Panc1 (cell line): Measurements from ENCODE around the gene SLC39A5. TPM values are rescaled to one million over a fixed set of nuclear protein-coding genes. Genes with fewer than 3 reads are reported as not detected.

ENCODE experiments used
- ATAC-seq: fragments of 200-7000 bp; cut with Tn5 transposase; 2 replicates; pipeline ENCODE4 v1.9.1; 2020; ENCODE audit warnings: mild to moderate bottlenecking, moderate library complexity
- BruUV-seq: library from RNA; stranded (reverse); fragments of 400-500 nt; replicated peaks from 2 replicates; lab custom pipeline; 2021; lab: Mats Ljungman, UMichigan
- CTCF ChIA-PET: fragments of 300-600 bp; sonication (Branson Sonifier 250); formaldehyde crosslinking; loops from one replicate; lab custom pipeline; 2022; ENCODE audit warnings: antibody characterized with exemption; lab: Charles Lee
- POLR2A ChIA-PET: fragments of 300-600 bp; sonication (Branson Sonifier 250); formaldehyde crosslinking; loops from one replicate; lab custom pipeline; 2022; ENCODE audit warnings: antibody characterized with exemption; lab: Charles Lee
- DNase-seq: peaks from one replicate; pipeline ENCODE4 v3.0.0-alpha.2; 2010; ENCODE audit warnings: low read depth, low spot score
- H3K27ac ChIP-seq: 2 replicates; pipeline ENCODE4 v1.5.1; 2011; ENCODE audit warnings: mild to moderate bottlenecking, low read length, inconsistent platforms
- H3K27me3 ChIP-seq: fragments of 200-500 bp; sonication (Bioruptor generic); 2 replicates; pipeline ENCODE4 v1.6.0; 2014; ENCODE audit warnings: low read length, inconsistent platforms; ENCODE audit not compliant: control insufficient read depth, insufficient read depth
- H3K36me3 ChIP-seq: fragments of 200-500 bp; sonication (Bioruptor generic); 2 replicates; pipeline ENCODE4 v1.5.1; 2014; ENCODE audit warnings: inconsistent platforms, mild to moderate bottlenecking, low read length, moderate library complexity; ENCODE audit not compliant: control insufficient read depth, insufficient read depth
- H3K4me1 ChIP-seq: 2 replicates; pipeline ENCODE4 v1.5.1; 2011; ENCODE audit warnings: inconsistent platforms, mild to moderate bottlenecking, low read length, moderate library complexity; ENCODE audit not compliant: control insufficient read depth, insufficient read depth
- H3K4me3 ChIP-seq, 2 experiments: 2 replicates each; pipeline ENCODE4 v1.5.1; 2011 to 2012; ENCODE audit warnings: low read depth in 2 of 2, low read length in 2 of 2, mild to moderate bottlenecking in 2 of 2, inconsistent platforms in 1 of 2, moderate library complexity in 1 of 2
- H3K9me3 ChIP-seq: fragments of 200-500 bp; sonication (Bioruptor generic); 2 replicates; pipeline ENCODE4 v1.5.1; 2014; ENCODE audit warnings: low read depth, mild to moderate bottlenecking, inconsistent platforms, low read length, moderate library complexity; ENCODE audit not compliant: control insufficient read depth, insufficient read depth
- POLR2AphosphoS5 ChIP-seq: IDR thresholded peaks from 2 replicates; pipeline ENCODE4 v1.6.1; 2012; ENCODE audit warnings: mild to moderate bottlenecking, low read depth, low read length, moderate library complexity
- REST ChIP-seq, 2 experiments: IDR thresholded peaks; 2 replicates each; pipeline ENCODE4 v1.6.1; 2011 to 2012; ENCODE audit warnings: low read depth in 2 of 2, control low read depth in 1 of 2, low read length in 1 of 2, mild to moderate bottlenecking in 1 of 2, moderate library complexity in 1 of 2; ENCODE audit not compliant: insufficient read depth in 1 of 2
- SIN3A ChIP-seq: IDR thresholded peaks from 2 replicates; pipeline ENCODE4 v1.6.1; 2012; ENCODE audit warnings: low read depth, mild to moderate bottlenecking, low read length, moderate library complexity, borderline replicate concordance; ENCODE audit not compliant: insufficient read depth
- TCF7L2 ChIP-seq: IDR thresholded peaks from 2 replicates; pipeline ENCODE4 v1.6.1; 2011; ENCODE audit warnings: mild to moderate bottlenecking, low read depth, low read length, inconsistent platforms
- in situ Hi-C: cut with HindIII; loops from 2 replicates; pipeline ENCODE4 v1.10.0; 2016; ENCODE audit warnings: low sequenced_read_pairs, low pct_unique_long_range_greater_than_20kb
- intact Hi-C: fragments of 100-400 bp; cut with micrococcal nuclease; formaldehyde crosslinking; loops from one replicate; pipeline ENCODE4 v1.10.0; 2022; ENCODE audit not compliant: unreplicated experiment
- total RNA-seq: library from RNA; stranded (reverse); gene quantifications from one replicate; pipeline ENCODE4 v1.2.1, GENCODE V29; 2021; ENCODE audit not compliant: unreplicated experiment
- TF ChIP-seq, protein P1 (sequence below): fragments of 450-650 bp; IDR thresholded peaks from 2 replicates; pipeline ENCODE4 v1.5.1; 2017; ENCODE audit warnings: mild to moderate bottlenecking

The SLC39A5 gene
- total RNA-seq, 1 experiment from 2014 or later = 0.23 TPM

- intact Hi-C loops = no loop called here
- BruUV-seq = no TSS peak
- no peaks in the 10 kb centered on the region for H3K9me3 ChIP-seq
- no peak overlapping the region for H3K4me3 ChIP-seq
- peaks cover 25% of the 10 kb centered on the region for H3K36me3 ChIP-seq
- POLR2A ChIA-PET = interaction anchor here (0.6 kb wide), 1 partner anchor 57 kb away, joined by 3 read pairs; no protein-coding TSS in a partner anchor
- H3K27me3 ChIP-seq = no peaks in the 10 kb centered on the region
- CTCF ChIA-PET = interaction anchor here (0.7 to 0.9 kb wide), 2 partner anchors 19 to 36 kb away, joined by 3 to 4 read pairs; partner anchors contain the start of gene SMARCC2
- TF ChIP-seq, protein P1, sequence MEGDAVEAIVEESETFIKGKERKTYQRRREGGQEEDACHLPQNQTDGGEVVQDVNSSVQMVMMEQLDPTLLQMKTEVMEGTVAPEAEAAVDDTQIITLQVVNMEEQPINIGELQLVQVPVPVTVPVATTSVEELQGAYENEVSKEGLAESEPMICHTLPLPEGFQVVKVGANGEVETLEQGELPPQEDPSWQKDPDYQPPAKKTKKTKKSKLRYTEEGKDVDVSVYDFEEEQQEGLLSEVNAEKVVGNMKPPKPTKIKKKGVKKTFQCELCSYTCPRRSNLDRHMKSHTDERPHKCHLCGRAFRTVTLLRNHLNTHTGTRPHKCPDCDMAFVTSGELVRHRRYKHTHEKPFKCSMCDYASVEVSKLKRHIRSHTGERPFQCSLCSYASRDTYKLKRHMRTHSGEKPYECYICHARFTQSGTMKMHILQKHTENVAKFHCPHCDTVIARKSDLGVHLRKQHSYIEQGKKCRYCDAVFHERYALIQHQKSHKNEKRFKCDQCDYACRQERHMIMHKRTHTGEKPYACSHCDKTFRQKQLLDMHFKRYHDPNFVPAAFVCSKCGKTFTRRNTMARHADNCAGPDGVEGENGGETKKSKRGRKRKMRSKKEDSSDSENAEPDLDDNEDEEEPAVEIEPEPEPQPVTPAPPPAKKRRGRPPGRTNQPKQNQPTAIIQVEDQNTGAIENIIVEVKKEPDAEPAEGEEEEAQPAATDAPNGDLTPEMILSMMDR = no peak
- H3K27ac ChIP-seq = no peak overlapping the region
- no peak for ATAC-seq
- no peak for DNase-seq
- in situ Hi-C loops = no loop called here
- H3K4me1 ChIP-seq = no peaks in the 10 kb centered on the region
These were observed 21.8 kb upstream of the SLC39A5 start for GRCh38 chr12:56208006-56208405.

GRCh38 chr12:56212361-56212760 lies 17.5 kb upstream of the SLC39A5 start:
- Histone ChIP-seq H3K36me3 (peaks cover 13% of the 10 kb centered on the region; the same call in 1 of the 2 replicates), H3K27ac (no peak overlapping the region), H3K4me1 (no peaks in the 10 kb centered on the region), H3K27me3 (no peaks in the 10 kb centered on the region), H3K9me3 (no peaks in the 10 kb centered on the region), H3K4me3 (no peak overlapping the region)
- ChIA-PET POLR2A (no interaction called here), CTCF (no interaction called here)
- in situ Hi-C loops (no loop called here), intact Hi-C loops (no loop called here)
- no peak for ATAC-seq
- DNase-seq = no peak
- BruUV-seq = no TSS peak
- TF ChIP-seq REST (IDR thresholded peaks at IDR 0.05; ENCODE audit: insufficient read depth in 1 of 2, low read depth in 2 of 2, low read length in 1 of 2) (no peak), POLR2AphosphoS5 (no peak), SIN3A (no peak), TCF7L2 (no peak)
- TF ChIP-seq, protein P1 = no peak
